GM21360 (cell line): ENCODE measurements around the gene POTEG.
"Not testable (repeated sequence)": the region's sequence is repeated elsewhere in the genome, so short reads cannot be mapped to it uniquely, and the experiment has no call there.

Experiments used
- ATAC-seq: cut with Tn5 transposase; IDR thresholded peaks from one replicate; pipeline ENCODE4 v1.9.1; 2021; ENCODE audit warnings: mild to moderate bottlenecking, moderate library complexity; ENCODE audit not compliant: unreplicated experiment

POTEG gene

DNA sequence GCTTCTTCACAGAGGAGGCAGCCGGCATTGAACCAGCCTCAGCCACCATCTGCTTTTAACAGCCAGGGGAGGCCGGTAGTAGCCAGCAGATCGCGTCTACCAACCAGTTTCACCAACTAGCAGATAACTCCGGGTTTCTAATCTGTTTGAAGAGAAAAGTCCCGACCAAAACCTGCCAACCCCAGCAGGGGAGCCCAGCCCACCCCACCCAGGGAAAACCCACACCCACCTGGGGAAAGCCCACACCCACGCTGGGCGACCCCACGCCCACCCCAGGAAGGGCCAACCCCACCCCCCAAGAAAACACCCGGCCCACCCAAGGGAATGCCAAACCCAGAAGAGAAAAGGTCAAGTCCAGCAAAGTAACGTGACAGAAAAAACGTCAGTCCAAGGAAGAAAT lies at the start of gene POTEG:
POTEG (minus strand) TSS at position 101 of the 400 bp plus-strand sequence; CDS start at position 49, 52 bp downstream.
- ATAC-seq: not testable (repeated sequence)

DNA sequence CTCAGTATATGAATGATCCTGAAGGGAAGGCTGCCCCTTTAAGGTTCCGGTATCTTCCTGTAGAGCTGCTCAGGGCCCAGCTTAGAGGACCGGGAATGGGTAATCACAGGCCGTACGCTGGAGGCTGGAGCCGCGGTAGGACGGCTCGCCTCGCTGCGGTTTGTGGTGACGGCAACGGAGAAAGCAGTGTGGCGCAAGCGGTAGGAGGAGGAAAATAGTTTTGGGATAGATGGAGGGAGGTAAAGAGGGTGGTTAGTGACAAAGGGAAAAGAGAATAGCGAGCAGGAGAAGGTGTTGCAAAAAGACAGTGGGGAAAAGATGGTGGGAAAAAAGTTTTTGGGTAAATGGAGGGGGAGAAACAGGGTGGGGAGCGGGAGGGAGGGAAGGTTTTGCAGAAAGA lies 48.0 kb upstream of the POTEG start:
- ATAC-seq: not testable (repeated sequence)

DNA sequence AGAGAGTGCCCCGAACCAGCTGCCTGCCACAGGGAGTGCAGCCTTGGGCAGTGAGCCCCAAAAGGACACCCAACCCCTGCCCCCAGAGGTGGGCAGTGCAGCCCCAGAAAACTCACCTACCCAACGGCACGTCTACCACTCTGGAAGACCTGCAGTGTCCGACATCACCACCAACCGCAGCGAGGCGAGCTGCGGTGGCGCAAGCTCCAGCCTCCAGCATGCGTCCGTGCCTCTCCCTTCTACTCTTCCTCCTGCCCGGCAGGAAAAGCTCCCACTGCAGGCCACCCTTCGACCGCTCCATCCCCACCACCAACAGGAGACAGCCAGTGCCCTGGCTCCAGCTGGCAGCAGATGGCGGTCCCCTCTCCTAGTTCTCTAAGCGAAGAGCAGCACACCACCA lies 47.3 kb upstream of the POTEG start:
- not testable (repeated sequence) for ATAC-seq

DNA sequence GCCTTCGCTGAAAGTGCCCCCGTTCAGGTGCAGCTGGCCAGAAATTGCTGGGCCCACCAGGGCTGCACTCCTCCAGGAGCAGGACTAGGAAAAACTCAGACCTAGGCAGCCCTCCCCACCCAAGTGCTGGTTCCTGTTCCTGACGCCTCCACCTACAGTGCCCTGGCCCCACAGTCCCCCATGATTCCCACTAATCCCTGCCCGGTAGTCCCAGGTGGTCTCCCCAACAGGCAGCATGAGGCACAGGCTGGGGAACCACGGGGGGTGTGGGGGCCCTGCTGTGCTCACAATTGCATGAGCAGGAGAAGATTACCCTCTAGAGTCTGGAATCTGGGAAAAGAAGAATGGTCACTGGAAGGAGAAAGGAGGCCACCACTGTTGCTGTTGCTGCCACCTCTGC lies 46.4 kb upstream of the POTEG start:
- ATAC-seq: not testable (repeated sequence)

DNA sequence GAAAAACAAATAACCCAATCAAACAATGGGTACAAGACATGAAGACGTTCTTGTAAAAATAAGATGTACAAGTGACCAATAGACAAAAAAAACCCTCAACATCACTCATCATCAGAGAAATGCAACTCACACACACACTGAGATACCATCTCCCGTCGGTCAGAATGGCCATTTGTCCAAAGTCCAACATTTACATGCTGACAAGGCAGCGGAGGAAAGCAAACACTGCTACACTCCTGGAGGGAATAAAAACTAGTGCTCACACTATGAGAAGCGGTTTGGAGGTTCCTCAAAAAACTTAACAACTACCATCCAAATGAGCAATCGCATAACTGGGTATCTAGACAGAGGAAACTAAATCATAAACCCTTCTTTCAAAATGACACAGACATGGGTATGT lies 11.6 kb upstream of the POTEG start:
- ATAC-seq: not testable (repeated sequence)

DNA sequence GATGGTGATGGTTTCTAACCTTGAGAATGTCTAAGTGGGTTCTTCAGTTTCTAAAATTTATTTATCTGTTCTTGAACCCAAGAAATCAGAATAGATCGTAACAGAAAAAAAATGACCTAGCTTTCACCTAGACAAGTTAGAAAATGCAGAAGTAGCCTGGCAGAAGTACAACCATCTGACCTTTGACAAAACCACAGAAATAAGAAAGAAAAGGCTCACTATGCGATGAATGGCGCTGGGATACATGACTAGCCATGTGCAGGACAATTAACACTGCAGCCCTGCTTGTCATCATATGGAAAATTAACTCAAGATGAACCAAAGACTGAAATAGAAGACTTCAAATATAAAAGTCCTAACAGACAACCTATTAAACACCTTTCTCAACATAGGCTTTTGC lies 5.7 kb upstream of the POTEG start:
- ATAC-seq: not testable (repeated sequence)

DNA sequence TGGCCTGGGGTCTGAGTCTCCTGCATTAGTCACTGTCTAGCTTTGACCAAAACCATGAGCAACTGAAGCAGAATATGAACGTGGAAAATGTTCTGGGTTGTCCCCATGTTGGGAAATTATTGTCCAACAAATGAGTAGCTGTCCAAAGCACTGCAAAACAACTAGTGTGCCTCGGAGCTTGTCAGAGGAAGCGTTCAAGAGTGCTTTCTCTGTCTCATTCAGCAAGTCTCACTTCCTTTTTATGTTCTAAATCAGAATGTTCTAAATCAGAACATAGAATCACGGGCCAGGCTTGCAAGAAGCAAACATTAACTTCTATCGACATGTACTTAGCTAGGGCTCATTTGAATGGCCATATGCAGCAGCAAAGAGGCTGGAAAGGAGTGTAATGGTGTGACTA lies 5.1 kb upstream of the POTEG start:
- peak; percentile 68 for ATAC-seq

DNA sequence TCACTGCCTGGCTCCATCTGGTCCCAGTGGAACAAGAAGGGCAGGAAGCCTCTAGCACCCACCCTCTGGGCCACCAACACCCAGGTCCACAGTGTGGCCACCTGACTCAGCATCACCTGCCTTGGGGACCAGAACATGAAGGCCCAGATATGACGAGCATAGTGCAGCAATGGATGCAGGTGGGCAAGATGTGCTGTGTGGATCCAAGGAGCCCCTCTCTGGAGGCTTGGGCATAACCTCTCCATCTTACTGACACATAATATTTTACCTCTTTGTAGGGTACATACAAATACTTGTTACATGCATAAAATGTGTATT lies 2.9 kb upstream of the POTEG start:
- ATAC-seq: not testable (repeated sequence)

DNA sequence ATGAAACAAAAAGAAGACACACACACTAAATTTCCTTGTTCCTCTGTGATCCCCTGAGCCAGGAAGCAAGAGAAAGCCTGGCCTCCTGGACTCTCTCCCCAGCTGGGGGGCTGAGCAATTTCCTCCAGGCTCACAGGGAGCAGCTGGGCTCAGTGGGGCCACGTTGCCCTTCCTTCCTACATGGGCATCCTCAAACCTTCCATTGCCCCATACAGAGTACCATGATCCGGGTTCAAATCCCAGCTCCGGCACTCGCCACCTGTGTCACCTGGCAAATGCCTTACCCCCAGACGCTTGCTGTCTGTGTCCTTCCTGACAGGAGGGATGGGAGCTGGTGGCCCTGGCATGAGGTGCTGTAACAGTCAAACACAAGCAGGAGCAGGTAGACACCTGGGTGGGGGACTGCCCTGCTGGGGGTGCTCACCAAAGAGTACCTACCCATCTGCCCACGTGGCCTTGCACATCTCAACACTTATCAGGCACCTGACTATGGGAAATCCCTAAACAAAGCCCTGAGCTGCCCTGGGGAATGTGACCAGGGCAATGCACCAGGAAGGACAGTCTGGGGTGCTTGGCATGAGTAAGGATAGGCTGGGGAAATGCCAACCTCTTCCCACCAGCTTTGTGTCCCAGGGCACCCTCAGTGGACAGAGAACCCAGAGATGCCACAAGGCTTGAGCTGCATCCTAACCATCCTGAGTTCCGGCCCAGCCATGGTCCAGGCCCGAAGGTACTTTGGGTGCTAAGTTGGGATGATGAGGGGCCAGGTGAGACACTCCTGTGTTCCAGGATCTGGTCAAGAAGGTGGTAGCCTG lies 2.4 kb upstream of the POTEG start:
- ATAC-seq: not testable (repeated sequence)

DNA sequence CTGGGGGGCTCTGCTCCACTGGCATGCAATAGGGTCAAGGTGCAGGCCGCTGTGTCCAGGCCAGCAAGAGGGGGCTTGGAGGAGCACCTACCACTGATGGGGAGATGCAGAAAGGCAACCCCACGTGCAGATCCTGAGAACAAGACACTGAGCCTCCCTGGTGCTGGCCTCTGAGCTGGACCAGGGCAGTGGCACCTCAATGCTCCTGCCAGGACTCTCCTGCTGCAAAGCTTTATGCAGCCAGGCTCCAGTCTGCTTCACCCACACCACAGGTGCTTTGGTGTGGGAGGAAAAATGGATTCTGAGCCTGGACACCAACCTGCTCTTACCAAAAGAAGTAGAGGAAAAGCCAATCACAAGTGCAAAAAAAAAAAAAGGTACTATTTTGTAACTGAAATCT lies 1.7 kb upstream of the POTEG start:
- not testable (repeated sequence) for ATAC-seq

DNA sequence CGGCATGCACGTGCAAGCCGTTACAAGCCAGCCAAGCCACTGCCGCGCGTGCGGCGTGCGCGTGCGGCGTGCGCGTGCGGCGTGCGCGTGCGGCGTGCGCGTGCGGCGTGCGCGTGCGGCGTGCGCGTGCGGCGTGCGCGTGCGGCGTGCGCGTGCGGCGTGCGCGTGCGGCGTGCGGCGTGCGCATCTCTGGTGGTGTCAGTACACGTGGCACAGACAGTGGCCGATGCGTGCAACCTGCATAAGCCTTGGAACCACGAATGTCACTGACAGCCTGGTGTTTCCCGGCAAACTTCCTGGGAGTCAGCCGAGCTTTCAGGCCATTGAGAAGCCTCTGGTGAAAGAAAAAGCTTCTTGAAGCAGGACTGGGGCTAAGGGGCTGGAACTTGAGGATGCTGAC lies 750 bp upstream of the POTEG start:
- not testable (repeated sequence) for ATAC-seq

DNA sequence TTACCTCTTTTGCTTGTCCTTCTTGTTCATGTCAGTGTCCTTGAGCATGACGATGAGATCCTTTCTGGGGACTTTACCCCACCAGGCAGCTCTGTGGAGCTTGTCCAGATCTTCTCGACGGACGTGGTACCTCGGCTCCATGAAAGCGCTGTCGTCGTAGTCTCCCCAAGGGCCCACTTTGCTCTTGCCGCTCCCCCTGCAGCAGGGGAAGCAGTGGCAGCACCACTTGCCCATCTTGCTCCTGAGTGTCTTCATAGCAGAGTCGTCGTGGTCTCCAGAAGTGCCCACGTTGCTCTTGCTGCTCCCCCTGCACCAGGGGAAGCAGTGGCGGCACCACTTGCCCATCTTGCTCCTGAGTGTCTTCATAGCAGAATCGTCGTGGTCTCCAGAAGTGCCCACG lies 376 bp downstream of the POTEG start:
- ATAC-seq: not testable (repeated sequence)

DNA sequence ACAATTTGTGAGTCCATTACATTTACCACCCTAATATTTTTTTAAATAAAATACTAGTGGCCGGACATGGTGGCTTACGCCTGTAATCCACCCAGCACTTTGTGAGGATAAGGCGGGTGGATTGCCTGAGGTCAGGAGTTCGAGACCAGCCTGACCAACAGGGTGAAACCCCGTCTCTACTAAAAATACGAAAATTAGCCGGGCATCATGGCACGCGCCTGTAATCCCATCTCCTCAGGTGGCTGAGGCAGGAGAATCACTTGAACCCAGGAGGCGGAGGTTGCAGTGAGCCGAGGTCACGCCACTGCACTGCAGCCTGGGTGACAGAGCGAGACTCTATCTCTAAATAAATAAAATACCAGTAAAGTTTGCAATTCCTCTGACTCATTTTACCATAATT lies 25.6 kb downstream of the POTEG start:
- ATAC-seq: not testable (repeated sequence)

DNA sequence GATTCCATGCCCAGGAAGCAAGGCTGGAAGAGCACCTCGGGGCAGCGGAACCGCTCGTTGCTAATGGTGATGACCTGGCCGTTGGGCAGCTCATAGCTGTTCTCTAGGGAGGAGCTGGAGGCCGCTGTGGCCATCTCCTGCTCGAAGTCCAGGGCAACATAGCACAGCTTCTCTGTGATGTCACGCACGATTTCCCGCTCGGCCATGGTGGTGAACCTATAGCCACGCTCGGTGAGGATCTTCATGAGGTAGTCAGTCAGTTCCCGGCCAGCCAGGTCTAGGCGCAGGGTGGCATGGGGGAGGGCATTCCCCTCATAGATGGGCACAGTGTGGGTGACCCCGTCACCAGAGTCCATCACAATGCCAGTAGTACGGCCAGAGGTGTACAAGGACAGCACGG lies 32.0 kb downstream of the POTEG start:
- ATAC-seq: not testable (repeated sequence)

DNA sequence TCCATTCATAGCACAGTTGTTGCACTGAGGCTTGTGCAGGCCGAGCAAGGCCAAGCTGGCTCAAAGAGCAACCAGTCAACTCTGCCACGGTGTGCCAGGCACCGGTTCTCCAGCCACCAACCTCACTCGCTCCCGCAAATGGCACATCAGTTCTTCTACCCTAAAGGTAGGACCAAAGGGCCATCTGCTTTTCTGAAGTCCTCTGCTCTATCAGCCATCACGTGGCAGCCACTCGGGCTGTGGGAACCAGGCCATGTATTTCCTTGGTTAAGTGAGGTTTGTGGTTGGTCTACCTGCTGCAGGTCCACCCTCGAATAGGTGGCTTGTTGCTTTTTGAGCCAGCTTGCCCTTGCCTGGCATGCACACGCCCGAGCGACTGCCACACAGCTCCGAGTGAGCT lies 39.4 kb downstream of the POTEG start:
- not testable (repeated sequence) for ATAC-seq

DNA sequence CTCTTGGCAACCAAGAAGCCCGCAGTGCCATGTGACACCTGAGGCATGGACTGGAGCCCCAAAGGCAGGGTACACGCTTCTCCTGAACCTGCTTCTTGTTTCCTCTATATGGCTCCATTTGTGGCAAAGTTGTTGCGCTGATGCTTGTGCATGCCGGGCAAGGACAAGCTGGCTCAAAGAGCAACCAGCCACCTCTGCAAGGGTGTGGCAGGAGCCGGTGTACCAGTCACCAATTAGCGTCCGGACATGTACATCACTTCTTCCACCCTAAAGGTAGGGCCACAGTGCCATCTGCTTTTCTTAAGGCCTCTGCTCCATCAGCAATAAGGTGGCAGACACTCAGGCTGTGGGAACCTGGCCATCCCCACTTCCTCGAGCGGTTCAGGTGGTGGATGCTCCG lies 43.9 kb downstream of the POTEG start:
- not testable (repeated sequence) for ATAC-seq

DNA sequence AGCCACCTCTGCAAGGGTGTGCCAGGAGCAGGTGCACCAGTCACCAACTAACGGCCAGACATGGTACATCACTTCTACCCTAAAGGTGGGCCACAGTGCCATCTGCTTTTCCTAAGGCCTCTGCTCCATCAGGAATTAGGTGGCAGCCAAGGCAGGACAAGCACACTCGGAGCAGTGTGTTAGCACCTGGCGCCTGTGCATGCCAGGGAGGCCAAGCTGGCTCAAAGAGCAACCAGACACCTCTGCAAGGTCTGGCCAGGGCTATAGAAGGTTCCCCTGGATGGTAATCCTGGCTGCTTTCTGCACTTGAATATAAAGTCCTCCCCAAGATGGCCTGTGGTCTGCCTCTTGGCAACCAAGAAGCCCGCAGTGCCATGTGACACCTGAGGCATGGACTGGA lies 45.4 kb downstream of the POTEG start:
- not testable (repeated sequence) for ATAC-seq

DNA sequence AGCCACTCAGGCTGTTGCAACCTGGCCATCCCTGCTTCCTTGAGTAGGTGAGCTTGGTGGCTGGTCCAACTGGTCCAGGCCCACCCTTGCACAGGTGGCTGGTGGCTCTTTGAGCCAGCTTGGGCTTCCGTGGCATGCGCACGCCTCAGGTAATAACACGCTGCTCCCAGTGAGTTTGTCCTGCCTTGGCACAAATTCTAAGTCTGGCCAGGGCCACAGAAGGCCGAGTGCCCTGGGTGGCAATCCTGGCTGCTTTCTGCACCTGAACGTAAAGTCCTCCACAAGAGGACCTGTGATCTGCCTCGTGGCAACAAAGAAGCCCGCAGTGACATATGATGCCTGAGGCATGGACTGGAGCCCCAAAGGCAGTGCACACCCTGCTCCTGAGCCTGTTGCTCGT lies 47.1 kb downstream of the POTEG start:
- not testable (repeated sequence) for ATAC-seq

DNA sequence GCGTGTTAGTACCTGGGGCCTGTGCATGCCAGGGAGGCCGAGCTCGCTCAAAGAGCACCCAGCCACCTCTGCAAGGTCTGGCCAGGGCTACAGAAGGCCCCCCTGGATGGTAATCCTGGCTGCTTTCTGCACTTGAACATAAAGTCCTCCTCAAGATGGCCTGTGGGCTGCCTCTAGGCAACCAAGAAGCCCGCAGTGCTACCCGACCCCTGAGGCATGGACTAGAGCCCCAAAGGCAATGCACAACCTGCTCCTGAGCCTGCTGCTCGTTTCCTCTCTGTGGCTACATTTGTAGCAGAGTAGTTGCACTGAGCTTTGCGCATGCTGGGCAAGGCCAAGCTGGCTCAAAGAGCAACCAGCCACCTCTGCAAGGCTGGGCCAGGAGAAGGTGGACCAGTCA lies 47.8 kb downstream of the POTEG start:
- not testable (repeated sequence) for ATAC-seq

DNA sequence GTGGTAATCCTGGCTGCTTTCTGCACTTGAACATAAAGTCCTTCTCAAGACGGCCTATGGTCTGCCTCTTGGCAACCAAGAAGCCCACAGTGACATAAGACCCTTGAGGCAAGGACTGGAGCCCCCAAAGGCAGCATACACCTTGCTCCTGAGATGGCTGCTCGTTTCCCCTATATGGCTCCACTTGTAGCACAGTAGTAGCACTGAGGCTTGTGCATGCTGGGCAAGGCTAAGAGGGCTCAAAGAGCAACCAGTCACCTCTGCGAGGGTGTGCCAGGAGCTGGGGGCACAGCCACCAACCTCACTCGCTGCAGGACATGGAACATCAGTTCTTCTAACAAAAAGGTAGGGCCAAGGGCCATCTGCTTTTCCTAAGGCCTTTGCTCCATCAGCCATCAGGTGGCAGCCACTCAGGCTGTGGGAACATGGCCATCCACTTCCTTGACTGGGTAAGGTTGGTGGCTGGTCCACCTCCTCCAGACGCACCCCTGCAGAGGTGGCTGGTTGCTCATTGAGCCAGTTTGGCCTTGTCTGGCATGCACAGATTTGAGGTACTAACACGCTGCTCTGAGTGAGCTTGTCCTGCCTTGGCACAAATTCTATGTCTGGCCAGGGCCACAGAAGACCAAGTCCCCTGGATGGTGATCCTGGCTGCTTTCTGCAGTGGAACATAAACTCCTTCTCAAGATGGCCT lies 49.9 kb downstream of the POTEG start:
- not testable (repeated sequence) for ATAC-seq

DNA sequence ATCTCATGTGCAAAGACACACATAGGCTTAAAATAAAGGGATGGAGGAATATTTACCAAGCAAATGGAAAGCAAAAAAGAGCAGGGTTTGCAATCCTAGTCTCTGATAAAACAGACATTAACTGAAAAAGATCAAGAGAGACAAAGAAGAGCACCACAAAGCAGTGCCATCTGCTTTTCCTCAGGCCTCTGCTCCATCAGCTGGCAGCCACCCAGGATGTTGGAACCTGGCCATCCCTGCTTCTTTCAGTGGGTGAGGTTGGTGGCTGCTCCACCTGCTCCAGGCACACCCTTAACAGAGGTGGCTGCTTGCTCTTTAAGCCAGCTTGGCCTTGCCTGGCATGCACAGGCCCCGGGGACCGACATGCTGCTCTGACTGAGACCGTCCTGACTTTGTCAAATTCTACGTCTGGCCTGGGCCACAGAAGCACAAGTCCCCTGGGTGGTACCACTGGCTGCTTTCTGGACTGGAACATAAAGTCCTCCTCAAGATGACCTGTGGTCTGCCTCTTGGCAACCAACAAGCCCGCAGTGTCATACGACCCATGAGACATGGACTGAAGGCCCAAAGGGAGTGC lies 51.0 kb downstream of the POTEG start:
- ATAC-seq: not testable (repeated sequence)

DNA sequence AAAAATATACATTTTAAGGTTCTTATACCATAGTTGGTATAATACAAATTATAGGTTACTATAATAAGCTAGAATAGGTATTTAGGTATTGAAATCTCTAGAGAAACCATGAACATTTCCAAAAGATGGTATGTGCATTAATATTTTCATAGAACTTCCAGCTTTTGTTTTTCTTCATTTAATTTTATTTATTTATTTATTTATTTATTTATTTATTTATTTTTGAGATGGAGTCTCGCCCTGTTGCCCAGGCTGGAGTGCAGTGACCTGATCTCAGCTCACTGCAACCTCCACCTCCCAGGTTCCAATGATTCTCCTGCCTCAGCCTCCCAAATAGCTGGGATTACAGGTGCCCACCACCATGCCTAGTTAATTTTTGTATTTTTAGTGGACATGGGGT lies 54.0 kb downstream of the POTEG start:
- ATAC-seq: not testable (repeated sequence)
